Activated gamma-delta T cell (primary cell): ENCODE measurements around the gene XIRP1.
"Not testable (repeated sequence)": the region's sequence is repeated elsewhere in the genome, so short reads cannot be mapped to it uniquely, and the experiment has no call there.

ENCODE experiments used
- DNase-seq: peaks from one replicate; lab custom pipeline; 2025; lab: John Stamatoyannopoulos, UW

XIRP1 gene

DNA sequence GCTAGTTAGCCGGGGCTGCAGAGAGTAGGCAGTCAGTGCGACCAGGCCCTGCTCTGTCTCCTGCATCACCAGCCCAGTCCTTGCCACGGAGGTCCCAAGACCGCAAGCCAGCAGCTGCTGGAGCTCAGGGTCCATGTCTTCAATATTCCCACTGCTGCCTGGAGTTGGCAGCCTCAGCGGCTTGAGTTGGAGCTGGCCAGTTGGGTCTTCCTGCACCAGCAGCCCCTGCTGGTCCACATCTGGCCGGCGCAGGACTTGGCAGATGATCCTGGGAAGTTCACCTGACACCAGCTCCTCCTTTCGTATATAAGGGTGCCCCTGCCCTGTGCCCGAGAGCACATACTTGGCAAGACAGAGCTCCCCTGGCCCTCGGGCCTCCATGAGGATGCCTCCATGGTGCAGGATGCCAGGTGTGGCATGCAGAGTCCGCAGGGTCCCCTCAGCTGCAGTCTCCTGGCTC, 5.7 kb downstream of the XIRP1 start:
- DNase-seq, result no peak

- no peak for DNase-seq
These were observed 6.3 kb downstream of the XIRP1 start for GRCh38 chr3:39185959-39186691.

DNA sequence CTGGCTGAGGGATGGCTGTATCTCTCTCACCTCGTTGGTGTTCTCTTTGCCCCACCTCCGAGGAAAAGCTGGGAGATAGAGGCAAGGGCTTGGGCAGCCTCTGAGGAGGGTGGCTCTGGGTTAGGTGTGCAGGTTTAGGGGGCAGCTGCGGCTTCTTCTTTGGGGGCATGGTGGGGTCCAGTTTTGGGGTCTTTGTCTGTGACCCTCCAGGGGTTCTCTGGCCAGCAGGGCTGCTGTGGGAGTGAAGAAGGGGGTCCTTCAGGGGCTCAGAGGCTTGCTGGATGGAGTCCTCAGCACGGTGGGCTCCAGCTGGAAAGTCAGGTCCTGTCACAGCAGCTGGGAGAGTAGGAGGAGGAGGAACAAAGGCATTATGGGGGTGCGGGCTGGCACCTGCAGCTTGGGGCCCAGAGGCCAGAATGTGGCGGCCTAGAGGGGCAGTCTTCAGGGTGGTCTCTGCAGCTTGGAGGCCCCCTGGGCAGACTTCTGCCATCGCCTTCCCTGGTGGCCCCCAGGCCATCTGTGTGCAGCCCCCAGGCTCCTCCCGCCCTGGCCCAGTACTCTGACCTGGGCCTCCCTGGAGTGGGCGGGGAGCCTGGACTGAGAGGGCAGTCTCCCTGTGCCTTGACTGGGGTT, 7.0 kb downstream of the XIRP1 start:
- no peak for DNase-seq

- DNase-seq, result no peak
These were observed 7.5 kb downstream of the XIRP1 start for GRCh38 chr3:39184968-39185285.

DNA sequence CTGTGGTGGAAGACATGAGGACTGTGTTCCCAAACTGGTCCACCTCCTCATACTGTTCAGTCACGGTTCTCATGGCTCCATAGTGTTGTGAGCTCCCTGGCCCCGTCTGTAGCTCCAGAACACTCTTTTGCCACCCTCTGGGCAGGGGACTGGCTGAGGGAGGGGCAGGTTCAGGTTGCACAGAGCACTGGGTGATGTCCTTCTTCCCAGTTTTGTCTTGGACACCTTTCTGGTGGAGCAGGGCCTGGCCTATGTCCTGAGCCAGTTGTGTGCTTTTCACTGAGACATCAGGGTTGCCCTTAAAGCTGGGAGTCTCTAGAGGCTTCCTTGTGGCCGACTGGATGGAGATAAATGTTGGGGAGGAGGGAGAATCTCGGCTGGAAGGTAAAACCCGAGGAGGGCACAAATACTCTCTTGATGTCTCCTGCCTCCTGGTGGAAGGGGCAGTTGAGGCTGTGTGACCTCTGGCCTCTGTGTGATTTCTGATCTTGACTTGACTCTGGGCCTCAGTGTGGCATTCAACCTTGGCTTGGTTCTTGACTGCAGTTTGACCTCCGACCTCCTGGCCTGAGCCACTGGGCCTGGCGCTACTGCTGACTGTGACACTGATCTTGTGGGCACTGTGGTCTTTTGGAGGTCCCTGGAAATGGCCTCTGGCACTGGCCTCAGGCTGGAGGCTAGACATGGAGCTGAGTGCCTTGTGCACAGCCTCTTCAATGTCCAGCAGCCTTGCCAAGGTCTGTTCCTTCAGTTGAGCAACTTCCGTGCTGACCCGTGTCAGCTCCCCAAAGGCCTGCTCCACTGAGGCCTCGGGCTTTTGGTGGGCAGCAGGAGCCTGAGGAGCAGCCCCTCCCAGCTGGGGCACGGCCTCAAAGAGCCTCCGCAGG, 8.1 kb downstream of the XIRP1 start:
- no peak for DNase-seq

DNA sequence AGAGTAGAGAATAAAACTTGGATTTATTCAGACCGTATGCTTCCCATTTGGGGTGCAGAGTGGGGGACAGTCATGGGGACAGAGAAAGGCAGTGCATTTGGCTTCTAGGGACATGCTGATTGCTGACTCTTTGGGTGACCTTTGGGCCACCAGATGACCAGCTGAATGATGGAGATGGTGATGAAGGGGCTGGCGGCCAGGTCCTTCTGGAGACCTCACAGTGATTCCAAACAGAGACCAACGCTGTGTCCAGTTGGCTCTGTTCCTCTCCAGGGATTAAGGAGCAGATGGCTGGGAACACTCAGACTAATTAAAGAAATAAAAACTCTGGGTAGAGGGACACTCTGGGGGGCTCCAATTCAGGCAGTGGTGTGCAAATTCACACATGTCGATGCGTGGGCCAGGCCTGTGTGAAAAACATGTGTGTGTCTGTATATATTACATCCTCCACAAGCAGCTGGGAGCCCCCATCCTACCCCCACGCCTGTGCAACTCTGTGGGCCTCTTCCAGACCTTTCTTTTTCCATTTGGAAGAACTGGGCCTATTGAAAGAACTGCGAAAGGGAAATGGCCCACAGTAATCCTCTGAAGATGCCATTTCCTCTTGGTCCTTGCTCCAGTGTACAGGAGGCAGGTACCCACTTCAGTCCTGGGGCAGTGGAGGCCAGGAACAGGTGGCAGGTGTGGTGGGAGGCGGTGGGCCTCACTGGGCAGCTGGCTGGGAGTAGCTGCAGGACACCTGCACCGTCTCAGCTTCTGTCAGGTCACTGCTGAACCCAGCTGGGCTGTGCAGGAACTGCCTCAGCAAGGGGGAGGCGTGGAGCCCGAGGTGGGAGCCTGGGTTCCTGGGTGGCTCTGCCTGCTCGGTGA, 8.9 kb downstream of the XIRP1 start:
- no peak for DNase-seq

DNA sequence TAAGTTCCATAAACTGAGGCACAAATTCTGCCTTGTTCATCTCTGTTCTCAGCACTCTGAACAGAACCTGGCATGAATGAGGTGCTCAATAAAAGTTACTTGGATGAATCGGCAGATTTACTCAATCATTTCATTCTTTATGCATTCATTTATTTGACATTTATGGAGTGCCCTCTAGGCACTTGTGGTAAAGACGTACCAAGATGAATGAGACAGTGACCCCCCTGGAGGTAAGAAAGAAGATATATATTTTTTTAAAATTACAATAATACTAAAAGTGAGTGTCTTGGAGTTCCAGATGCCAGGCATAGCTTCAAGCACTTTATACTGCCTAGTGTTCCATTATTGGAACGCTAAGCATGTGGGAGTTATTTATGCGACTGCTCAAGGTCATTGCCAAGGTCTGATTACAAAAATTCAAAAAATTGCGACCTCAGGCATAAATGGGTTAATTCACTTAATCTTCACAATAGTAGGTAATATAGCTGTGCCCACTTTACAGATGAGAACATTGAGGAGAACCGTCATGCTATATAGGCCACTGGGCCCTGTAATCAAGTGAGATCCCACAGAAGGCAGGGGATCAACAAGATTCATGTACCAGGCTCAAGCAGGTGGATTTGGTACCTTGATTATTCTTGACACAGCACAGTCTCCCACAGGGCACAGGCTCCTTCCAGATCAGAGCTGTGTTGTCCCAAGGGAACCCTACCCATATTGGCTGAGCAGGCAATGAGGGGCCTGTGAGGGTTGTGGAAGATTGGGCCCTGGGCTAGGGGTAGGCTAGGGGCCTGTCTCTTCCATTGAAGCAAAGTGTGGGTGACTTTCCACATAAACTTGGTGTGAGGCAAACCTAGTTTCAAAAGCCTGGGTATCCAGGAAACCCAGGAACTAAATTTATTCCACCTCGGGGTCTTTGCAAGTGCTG, 10.7 kb downstream of the XIRP1 start:
- no peak for DNase-seq

- DNase-seq, result peak; percentile 85
These were observed 11.6 kb downstream of the XIRP1 start for GRCh38 chr3:39180546-39181346.

DNA sequence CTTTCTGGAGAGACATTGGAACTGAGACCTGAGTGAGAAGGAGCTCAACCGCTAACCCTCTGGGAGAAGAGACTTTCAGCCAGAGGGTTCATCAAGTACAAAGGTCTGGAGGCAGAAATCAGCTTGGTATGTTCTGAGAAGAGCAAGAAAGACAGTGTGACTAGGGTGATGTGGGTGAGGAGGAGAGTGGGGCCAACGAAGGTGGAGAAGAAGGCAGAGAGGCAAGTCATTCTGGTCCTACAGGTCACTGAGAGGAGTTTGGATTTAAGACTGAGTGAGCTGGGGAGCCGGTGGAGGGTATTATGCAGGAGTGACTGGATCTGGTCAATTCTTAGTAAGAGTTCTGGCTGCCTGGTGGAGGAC, 12.2 kb downstream of the XIRP1 start:
- DNase-seq, result no peak

DNA sequence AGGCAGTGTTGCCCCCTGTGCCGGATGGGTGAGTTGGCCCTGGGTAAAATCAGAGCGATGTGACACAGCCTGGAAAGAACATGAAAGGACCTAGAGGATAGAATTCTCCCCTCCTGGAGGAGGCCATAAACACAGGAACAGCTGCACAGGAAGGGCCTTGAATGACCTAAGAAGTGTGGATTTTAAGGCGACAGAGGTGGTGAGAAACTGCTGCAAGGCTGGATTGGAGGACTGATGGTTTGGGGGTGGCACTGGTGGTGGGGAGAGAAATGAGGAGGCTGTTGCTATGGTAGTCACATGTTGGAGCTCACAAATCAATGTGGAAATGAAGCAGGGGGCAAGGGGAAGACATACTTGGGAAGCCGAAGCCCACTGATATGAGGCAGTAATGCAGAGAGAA, 13.8 kb downstream of the XIRP1 start:
- DNase-seq, result no peak

DNA sequence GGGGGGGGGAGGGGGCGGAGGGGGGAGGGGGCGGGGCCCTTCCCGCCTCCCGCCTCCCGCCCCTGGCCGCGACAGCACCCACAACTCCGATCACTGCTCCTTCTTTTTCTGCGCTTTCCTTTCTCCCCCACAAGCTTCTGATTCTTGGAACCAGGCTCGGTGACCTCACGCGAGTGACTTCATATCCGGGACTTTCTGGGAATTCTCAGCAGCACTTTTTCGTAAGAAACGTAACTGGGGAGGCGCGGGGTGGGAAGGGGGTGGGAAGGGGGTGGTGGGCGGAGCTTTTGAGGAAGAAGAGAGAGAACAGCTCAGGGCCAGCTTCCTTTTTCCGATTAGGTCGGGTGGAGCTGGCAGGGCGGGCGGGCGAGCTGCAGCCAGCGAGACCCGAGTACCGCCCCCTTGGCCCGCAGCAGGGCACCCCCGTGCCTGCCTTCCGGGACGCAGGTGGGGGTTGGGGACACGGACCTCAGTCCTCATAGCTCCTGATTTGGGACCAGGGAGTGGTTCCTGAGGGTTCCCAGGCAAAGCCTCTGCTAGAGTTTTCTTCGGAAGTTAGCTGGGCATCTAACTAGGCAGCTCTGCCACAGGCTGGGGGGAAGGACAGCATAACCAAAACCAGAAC, 14.6 kb downstream of the XIRP1 start:
- peak; percentile 41 for DNase-seq

- DNase-seq, result no peak
These were observed 16.2 kb downstream of the XIRP1 start for GRCh38 chr3:39176025-39176714.

DNA sequence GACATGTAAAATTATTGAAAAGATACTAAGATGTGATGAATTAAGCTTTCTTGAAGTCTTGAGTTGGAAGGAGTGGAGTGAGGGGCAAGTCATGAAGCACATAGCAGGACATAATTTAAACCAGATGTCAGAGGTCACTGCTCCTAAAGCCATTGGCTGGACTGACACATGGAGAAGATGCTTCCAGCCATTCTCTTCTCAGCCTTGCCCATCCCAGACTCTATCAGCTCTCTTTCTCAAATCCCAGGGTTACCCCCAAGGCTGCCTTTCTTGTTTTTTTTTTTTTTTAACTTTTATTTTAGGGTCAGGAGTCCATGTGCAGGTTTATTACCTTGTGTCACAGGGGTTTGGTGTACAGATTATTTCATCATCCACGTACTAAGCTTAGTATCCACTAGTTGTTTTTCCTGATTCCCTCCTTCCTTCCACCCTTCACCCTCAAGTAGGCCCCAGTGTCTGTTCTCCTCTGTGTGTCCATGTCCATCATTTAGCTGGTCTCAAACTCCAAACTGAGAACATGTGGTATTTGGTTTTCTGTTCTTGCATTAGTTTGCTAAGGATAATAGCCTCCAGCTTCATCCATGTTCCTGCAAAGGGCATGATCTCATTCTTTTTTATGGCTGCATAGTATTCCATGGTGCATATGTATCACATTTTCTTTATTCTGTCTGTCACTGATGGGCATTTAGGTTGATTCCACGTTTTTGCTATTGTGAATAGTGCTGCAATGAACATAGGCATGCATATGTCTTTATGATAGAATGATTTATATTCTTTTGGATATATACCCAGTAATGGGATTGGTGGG, 18.9 kb downstream of the XIRP1 start:
- DNase-seq, result no peak

GRCh38 chr3:39171860-39172259, 20.5 kb downstream of the XIRP1 start:
- DNase-seq, result no peak

- not testable (repeated sequence) for DNase-seq
These were observed 21.5 kb downstream of the XIRP1 start for GRCh38 chr3:39170877-39171276.

DNA sequence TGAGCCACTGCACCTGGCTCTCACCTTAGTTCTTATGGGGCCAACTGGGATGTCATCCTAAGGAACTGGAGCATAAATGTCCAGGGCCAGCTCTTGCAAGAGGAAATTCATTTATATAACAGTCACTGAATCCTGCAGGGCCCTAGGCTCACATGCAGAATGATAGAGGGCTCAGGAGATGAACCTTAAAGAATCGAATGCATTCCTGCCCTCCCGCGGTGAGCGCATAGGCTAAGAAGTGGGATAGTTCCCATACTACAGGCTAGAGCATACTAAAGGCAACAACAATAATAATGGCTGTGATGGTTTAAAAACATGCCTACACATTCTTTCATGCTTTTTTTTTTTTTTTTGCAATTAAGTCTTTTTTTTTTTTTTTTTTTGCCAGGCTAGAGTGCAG, 21.9 kb downstream of the XIRP1 start:
- DNase-seq, result no peak

- DNase-seq, result no peak
These were observed 22.7 kb downstream of the XIRP1 start for GRCh38 chr3:39169712-39170111.

DNA sequence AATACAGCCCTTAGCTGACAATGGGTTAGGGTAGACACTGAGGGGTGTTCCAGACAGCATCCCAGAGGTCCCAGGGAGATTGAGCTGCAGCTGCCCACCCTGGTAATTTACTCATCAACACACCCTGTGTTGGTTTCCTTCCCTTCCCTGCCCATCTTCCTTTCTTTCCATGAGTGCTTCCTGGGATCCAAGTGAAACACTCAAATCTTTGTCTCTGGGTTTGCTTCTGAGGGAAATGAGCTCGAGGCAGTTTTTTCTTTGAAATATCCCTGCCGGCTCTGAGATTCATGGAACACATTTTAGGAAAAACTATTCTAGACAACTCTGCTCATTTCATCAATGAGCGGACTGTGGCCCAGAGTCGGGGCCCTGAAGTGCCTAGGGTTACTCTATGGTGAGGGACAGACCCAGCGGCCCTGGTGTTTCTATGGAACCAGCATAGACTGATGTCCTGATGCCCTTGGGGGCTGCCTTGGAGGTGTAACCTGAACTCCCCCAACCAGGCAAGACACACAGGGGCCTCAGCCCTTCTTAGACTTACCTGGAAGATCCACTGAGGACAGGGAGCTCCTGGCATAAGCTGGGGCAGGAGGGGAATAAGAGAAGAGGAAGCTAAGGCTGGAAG, 24.1 kb downstream of the XIRP1 start:
- no peak for DNase-seq
